ENCODE data around the gene DNAJB12. TPM values are rescaled to one million over a fixed set of nuclear protein-coding genes. Genes with fewer than 3 reads are reported as not detected.
A peak's percentile ranks its signal among the peaks of the same experiment; 100 is the strongest.

DNAJB12 gene
- total RNA-seq, 1 experiment from 2014 or later: 30.9 TPM

GRCh38 chr10:72320676-72321247 lies 34.0 kb downstream of the DNAJB12 start:
- BruUV-seq (replicated peaks): no TSS peak
- POLR2A ChIA-PET (ENCODE audit: unreplicated experiment): interaction anchor here (1.2 kb wide), 3 partner anchors 24 to 47 kb away, joined by 6 to 8 read pairs (median 6); partner anchors contain the start of gene DDIT4

DNA sequence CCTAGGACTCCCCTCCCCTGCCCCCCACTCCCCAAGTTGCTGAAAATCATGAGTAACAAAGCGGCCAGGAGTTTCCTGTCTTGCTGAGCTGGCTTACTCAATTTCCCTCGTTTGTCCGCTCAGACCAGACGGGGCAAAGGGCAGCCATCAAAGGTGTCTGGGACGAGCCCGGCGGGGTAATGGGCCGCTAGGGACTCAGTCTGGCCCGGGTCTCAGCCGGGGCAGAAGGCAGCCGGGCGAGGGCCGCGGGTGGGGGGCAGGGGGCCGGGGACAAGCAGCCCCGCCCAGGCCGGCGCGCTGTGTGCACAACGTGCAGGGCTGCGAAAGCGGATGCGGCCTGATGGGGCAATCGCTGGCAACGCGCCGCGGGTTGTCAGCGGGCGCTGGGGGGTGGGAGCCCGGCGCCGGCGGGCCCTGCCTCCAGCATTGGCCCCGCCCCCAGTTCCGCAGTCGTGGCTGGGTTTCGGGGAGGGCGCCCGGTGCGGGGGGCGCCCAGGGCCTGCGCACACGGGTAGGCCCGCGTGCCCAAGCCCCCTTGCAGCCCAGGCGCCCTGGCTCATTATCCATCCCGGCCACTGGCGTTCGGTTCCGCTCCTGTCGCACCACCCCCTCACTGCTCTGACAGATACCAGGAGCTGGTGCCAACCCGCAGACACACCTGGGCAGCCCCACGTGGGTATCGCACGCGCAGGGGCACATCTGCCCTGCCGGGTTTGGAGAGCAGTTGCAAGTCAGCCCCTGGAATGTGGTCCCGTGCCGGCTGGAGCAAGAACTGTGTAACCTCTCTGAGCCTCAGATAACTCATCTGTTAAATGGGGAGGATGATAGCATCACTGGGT lies 35.1 kb downstream of the DNAJB12 start:
- Histone ChIP-seq H3K27ac (ENCODE audit: low read length) (peak overlapping the region; percentile 85), H3K36me3 (ENCODE audit: low read depth, low read length) (no peaks in the 10 kb centered on the region), H4K20me1 (ENCODE audit: low read length) (no peaks in the 10 kb centered on the region), H3K4me1 (ENCODE audit: insufficient read depth, low read length) (peaks cover 65% of the 10 kb centered on the region), H2AFZ (ENCODE audit: low read length) (peak overlapping the region; percentile 68), H3K27me3 (ENCODE audit: low read length) (no peaks in the 10 kb centered on the region), H3K9me3 (ENCODE audit: low read length) (no peaks in the 10 kb centered on the region), H3F3A (ENCODE audit: low read length, unreplicated experiment) (peaks cover 4% of the 10 kb centered on the region), H3K4me2 (ENCODE audit: low read length) (peak overlapping the region; percentile 78), H3K79me2 (ENCODE audit: low read length) (no peaks in the 10 kb centered on the region), H3K9me2 (replicated peaks; ENCODE audit: low read length) (no peaks in the 10 kb centered on the region), H3K9ac (ENCODE audit: low read length) (peak overlapping the region; percentile 70), H3K4me3 (ENCODE audit: low read length) (peak overlapping the region; percentile 53; the same call in 1 of the 2 replicates)
- TF ChIP-seq, protein P1, sequence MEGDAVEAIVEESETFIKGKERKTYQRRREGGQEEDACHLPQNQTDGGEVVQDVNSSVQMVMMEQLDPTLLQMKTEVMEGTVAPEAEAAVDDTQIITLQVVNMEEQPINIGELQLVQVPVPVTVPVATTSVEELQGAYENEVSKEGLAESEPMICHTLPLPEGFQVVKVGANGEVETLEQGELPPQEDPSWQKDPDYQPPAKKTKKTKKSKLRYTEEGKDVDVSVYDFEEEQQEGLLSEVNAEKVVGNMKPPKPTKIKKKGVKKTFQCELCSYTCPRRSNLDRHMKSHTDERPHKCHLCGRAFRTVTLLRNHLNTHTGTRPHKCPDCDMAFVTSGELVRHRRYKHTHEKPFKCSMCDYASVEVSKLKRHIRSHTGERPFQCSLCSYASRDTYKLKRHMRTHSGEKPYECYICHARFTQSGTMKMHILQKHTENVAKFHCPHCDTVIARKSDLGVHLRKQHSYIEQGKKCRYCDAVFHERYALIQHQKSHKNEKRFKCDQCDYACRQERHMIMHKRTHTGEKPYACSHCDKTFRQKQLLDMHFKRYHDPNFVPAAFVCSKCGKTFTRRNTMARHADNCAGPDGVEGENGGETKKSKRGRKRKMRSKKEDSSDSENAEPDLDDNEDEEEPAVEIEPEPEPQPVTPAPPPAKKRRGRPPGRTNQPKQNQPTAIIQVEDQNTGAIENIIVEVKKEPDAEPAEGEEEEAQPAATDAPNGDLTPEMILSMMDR (conservative IDR thresholded peaks at IDR 0.05; ENCODE audit: low read depth, low read length): no peak
- TF ChIP-seq EZH2phosphoT487 (IDR thresholded peaks at IDR 0.05; ENCODE audit: borderline replicate concordance, low read length) (peak; percentile 82), EZH2 (IDR thresholded peaks at IDR 0.05; ENCODE audit: low read length, unreplicated experiment) (no peak)
- no TSS peak for BruUV-seq (replicated peaks)
- ChIA-PET POLR2A (ENCODE audit: unreplicated experiment) (no interaction called here), CTCF (no interaction called here)
- DNase-seq (peak; percentile 86), ATAC-seq (peak; percentile 45)
- intact Hi-C loops (cut with micrococcal nuclease): loop anchor here (1.0 kb wide), 1 partner anchor 46 kb away; the partner anchor contains the start of gene DDIT4

More at GRCh38 chr10:72320676-72321247, 34.0 kb downstream of the DNAJB12 start:
- no peaks in the 10 kb centered on the region for H3K9me3 ChIP-seq (ENCODE audit: low read length)
- peak; percentile 78 for ATAC-seq
- DNase-seq: peak; percentile 88
- H3K9me2 ChIP-seq (replicated peaks; ENCODE audit: low read length): no peaks in the 10 kb centered on the region
- intact Hi-C loops (cut with micrococcal nuclease): loop anchor here (1.0 kb wide), 1 partner anchor 47 kb away; the partner anchor contains the start of gene DDIT4
- no peak overlapping the region for H2AFZ ChIP-seq (ENCODE audit: low read length)
- no peak for TF ChIP-seq EZH2 (IDR thresholded peaks at IDR 0.05; ENCODE audit: low read length, unreplicated experiment)
- TF ChIP-seq, protein P1 (conservative IDR thresholded peaks at IDR 0.05; ENCODE audit: low read depth, low read length): no peak
- no peak for TF ChIP-seq EZH2phosphoT487 (IDR thresholded peaks at IDR 0.05; ENCODE audit: borderline replicate concordance, low read length)
- H3K27ac ChIP-seq (ENCODE audit: low read length): peak overlapping the region; percentile 85
- H3F3A ChIP-seq (ENCODE audit: low read length, unreplicated experiment): peaks cover 4% of the 10 kb centered on the region
- no peaks in the 10 kb centered on the region for H4K20me1 ChIP-seq (ENCODE audit: low read length)
- H3K4me3 ChIP-seq (ENCODE audit: low read length): no peak overlapping the region
- H3K4me1 ChIP-seq (ENCODE audit: insufficient read depth, low read length): peaks cover 55% of the 10 kb centered on the region
- no peaks in the 10 kb centered on the region for H3K27me3 ChIP-seq (ENCODE audit: low read length)
- H3K36me3 ChIP-seq (ENCODE audit: low read depth, low read length): no peaks in the 10 kb centered on the region
- peak overlapping the region; percentile 78 for H3K4me2 ChIP-seq (ENCODE audit: low read length)
- peak overlapping the region; percentile 70 for H3K9ac ChIP-seq (ENCODE audit: low read length)
- CTCF ChIA-PET: interaction anchor here (1.1 kb wide), 1 partner anchor 23 kb away, joined by 3 read pairs; no protein-coding TSS in a partner anchor
- H3K79me2 ChIP-seq (ENCODE audit: low read length): no peaks in the 10 kb centered on the region
